ENCODE results near the gene GTPBP8. TPM values are rescaled to one million over a fixed set of nuclear protein-coding genes. Genes with fewer than 3 reads are reported as not detected.

Gene GTPBP8
- total and polyA plus RNA-seq, 2 donors: 15.4 to 25.3 TPM

GRCh38 chr3:112976001-112976400 is 14.8 kb upstream of the GTPBP8 start:
- Histone ChIP-seq H3K36me3 (ENCODE audit: insufficient read depth) (no peaks in the 10 kb centered on the region), H3K27ac (ENCODE audit: low read depth) (no peak overlapping the region), H3K4me3 (ENCODE audit: low read depth, low read length) (no peak overlapping the region), H3K4me1 (ENCODE audit: insufficient read depth) (no peaks in the 10 kb centered on the region)
- no peak for DNase-seq (ENCODE audit: extremely low spot score)

- WGBS: 82% methylated on average over 2 of the region's 2 CpGs
- Histone ChIP-seq H3K27ac (ENCODE audit: low read depth) (no peak overlapping the region), H3K4me3 (ENCODE audit: low read depth, low read length) (no peak overlapping the region), H3K4me1 (ENCODE audit: insufficient read depth) (no peaks in the 10 kb centered on the region), H3K36me3 (ENCODE audit: insufficient read depth) (no peaks in the 10 kb centered on the region)
- no peak for DNase-seq (ENCODE audit: extremely low spot score)
These were observed 13.8 kb upstream of the GTPBP8 start for GRCh38 chr3:112976953-112977352.

- Histone ChIP-seq H3K27ac (ENCODE audit: low read depth) (no peak overlapping the region), H3K4me3 (ENCODE audit: low read depth, low read length) (no peak overlapping the region), H3K4me1 (ENCODE audit: insufficient read depth) (no peaks in the 10 kb centered on the region), H3K36me3 (ENCODE audit: insufficient read depth) (no peaks in the 10 kb centered on the region)
- DNase-seq (ENCODE audit: extremely low spot score): no peak
- 67% methylated on average over 1 of the region's 1 CpG for WGBS
These were observed 11.4 kb upstream of the GTPBP8 start for GRCh38 chr3:112979244-112979832.

GRCh38 chr3:112980080-112980479 is 10.7 kb upstream of the GTPBP8 start:
- Histone ChIP-seq H3K27ac (ENCODE audit: low read depth) (no peak overlapping the region), H3K4me3 (ENCODE audit: low read depth, low read length) (no peak overlapping the region), H3K4me1 (ENCODE audit: insufficient read depth) (no peaks in the 10 kb centered on the region), H3K36me3 (ENCODE audit: insufficient read depth) (no peaks in the 10 kb centered on the region)
- 34% methylated on average over 1 of the region's 1 CpG for WGBS
- no peak for DNase-seq (ENCODE audit: extremely low spot score)

GRCh38 chr3:112982710-112983109 is 8.1 kb upstream of the GTPBP8 start:
- WGBS: 8% methylated on average over 1 of the region's 1 CpG
- no peak for DNase-seq (ENCODE audit: extremely low spot score)
- no peak overlapping the region for H3K27ac ChIP-seq (ENCODE audit: low read depth)
- H3K36me3 ChIP-seq (ENCODE audit: insufficient read depth): no peaks in the 10 kb centered on the region
- no peaks in the 10 kb centered on the region for H3K4me1 ChIP-seq (ENCODE audit: insufficient read depth)
- no peak overlapping the region for H3K4me3 ChIP-seq (ENCODE audit: low read depth, low read length)

- DNase-seq (ENCODE audit: extremely low spot score): no peak
- no peaks in the 10 kb centered on the region for H3K4me1 ChIP-seq (ENCODE audit: insufficient read depth)
- no peak overlapping the region for H3K27ac ChIP-seq (ENCODE audit: low read depth)
- H3K36me3 ChIP-seq (ENCODE audit: insufficient read depth): no peaks in the 10 kb centered on the region
- WGBS: 83% methylated on average over 2 of the region's 2 CpGs
- H3K4me3 ChIP-seq (ENCODE audit: low read depth, low read length): no peak overlapping the region
These were observed 6.3 kb upstream of the GTPBP8 start for GRCh38 chr3:112984485-112984884.

GRCh38 chr3:112987710-112988334 is 3.0 kb upstream of the GTPBP8 start:
- WGBS: 91% methylated on average over 9 of the region's 9 CpGs
- no peaks in the 10 kb centered on the region for H3K36me3 ChIP-seq (ENCODE audit: insufficient read depth)
- DNase-seq (ENCODE audit: extremely low spot score): no peak
- no peak overlapping the region for H3K27ac ChIP-seq (ENCODE audit: low read depth)
- no peaks in the 10 kb centered on the region for H3K4me1 ChIP-seq (ENCODE audit: insufficient read depth)
- H3K4me3 ChIP-seq (ENCODE audit: low read depth, low read length): no peak overlapping the region

GRCh38 chr3:112995800-112996199 is 5.0 kb downstream of the GTPBP8 start:
- no peak for DNase-seq (ENCODE audit: extremely low spot score)
- Histone ChIP-seq H3K4me3 (ENCODE audit: low read depth, low read length) (no peak overlapping the region), H3K4me1 (ENCODE audit: insufficient read depth) (no peaks in the 10 kb centered on the region), H3K36me3 (ENCODE audit: insufficient read depth) (peaks cover 2% of the 10 kb centered on the region), H3K27ac (ENCODE audit: low read depth) (no peak overlapping the region)
- 85% methylated on average over 4 of the region's 4 CpGs for WGBS

- Histone ChIP-seq H3K27ac (ENCODE audit: low read depth) (no peak overlapping the region), H3K4me3 (ENCODE audit: low read depth, low read length) (no peak overlapping the region), H3K4me1 (ENCODE audit: insufficient read depth) (no peaks in the 10 kb centered on the region), H3K36me3 (ENCODE audit: insufficient read depth) (peaks cover 2% of the 10 kb centered on the region)
- WGBS: 81% methylated on average over 4 of the region's 4 CpGs
- no peak for DNase-seq (ENCODE audit: extremely low spot score)
These were observed 9.9 kb downstream of the GTPBP8 start for GRCh38 chr3:113000691-113001090.

- Histone ChIP-seq H3K4me3 (ENCODE audit: low read depth, low read length) (no peak overlapping the region), H3K4me1 (ENCODE audit: insufficient read depth) (no peaks in the 10 kb centered on the region), H3K36me3 (ENCODE audit: insufficient read depth) (peaks cover 1% of the 10 kb centered on the region), H3K27ac (ENCODE audit: low read depth) (no peak overlapping the region)
- no peak for DNase-seq (ENCODE audit: extremely low spot score)
These were observed 11.3 kb downstream of the GTPBP8 start for GRCh38 chr3:113002037-113002436.

GRCh38 chr3:113002679-113003078 is 11.9 kb downstream of the GTPBP8 start:
- Histone ChIP-seq H3K4me1 (ENCODE audit: insufficient read depth) (no peaks in the 10 kb centered on the region), H3K36me3 (ENCODE audit: insufficient read depth) (peaks cover 1% of the 10 kb centered on the region), H3K4me3 (ENCODE audit: low read depth, low read length) (no peak overlapping the region), H3K27ac (ENCODE audit: low read depth) (no peak overlapping the region)
- no peak for DNase-seq (ENCODE audit: extremely low spot score)

- Histone ChIP-seq H3K4me1 (ENCODE audit: insufficient read depth) (no peaks in the 10 kb centered on the region), H3K4me3 (ENCODE audit: low read depth, low read length) (no peak overlapping the region), H3K36me3 (ENCODE audit: insufficient read depth) (peaks cover 4% of the 10 kb centered on the region), H3K27ac (ENCODE audit: low read depth) (no peak overlapping the region)
- DNase-seq (ENCODE audit: extremely low spot score): no peak
- WGBS: 84% methylated on average over 7 of the region's 7 CpGs
These were observed 14.8 kb downstream of the GTPBP8 start for GRCh38 chr3:113005611-113006010.

- H3K36me3 ChIP-seq (ENCODE audit: insufficient read depth): peaks cover 4% of the 10 kb centered on the region
- WGBS: 90% methylated on average over 4 of the region's 4 CpGs
- no peaks in the 10 kb centered on the region for H3K4me1 ChIP-seq (ENCODE audit: insufficient read depth)
- H3K27ac ChIP-seq (ENCODE audit: low read depth): no peak overlapping the region
- H3K4me3 ChIP-seq (ENCODE audit: low read depth, low read length): no peak overlapping the region
- no peak for DNase-seq (ENCODE audit: extremely low spot score)
These were observed 15.7 kb downstream of the GTPBP8 start for GRCh38 chr3:113006359-113007056.

GRCh38 chr3:113008117-113008516 is 17.3 kb downstream of the GTPBP8 start:
- Histone ChIP-seq H3K4me3 (ENCODE audit: low read depth, low read length) (no peak overlapping the region), H3K27ac (ENCODE audit: low read depth) (no peak overlapping the region), H3K4me1 (ENCODE audit: insufficient read depth) (no peaks in the 10 kb centered on the region), H3K36me3 (ENCODE audit: insufficient read depth) (peaks cover 6% of the 10 kb centered on the region)
- WGBS: 61% methylated on average over 3 of the region's 3 CpGs
- no peak for DNase-seq (ENCODE audit: extremely low spot score)

Data from urinary bladder (tissue), 4 donors.